ENCODE results near the gene PKD2L1.

PKD2L1 gene

GRCh38 chr10:100356067-100357017 is 26.3 kb upstream of the PKD2L1 start:
- DNase-seq (ENCODE audit: low read depth in 2 of 2) = no peak

GRCh38 chr10:100355086-100355485 is 25.1 kb upstream of the PKD2L1 start:
- DNase-seq (ENCODE audit: low read depth in 2 of 2) = no peak

- DNase-seq (ENCODE audit: low read depth in 2 of 2) = no peak
These were observed 23.9 kb upstream of the PKD2L1 start for GRCh38 chr10:100353770-100354485.

GRCh38 chr10:100350914-100351485 is 21.0 kb upstream of the PKD2L1 start:
- no peak for DNase-seq (ENCODE audit: low read depth in 2 of 2)

GRCh38 chr10:100349672-100350071 is 19.6 kb upstream of the PKD2L1 start:
- no peak for DNase-seq (ENCODE audit: low read depth in 2 of 2)

GRCh38 chr10:100349087-100349486 is 19.1 kb upstream of the PKD2L1 start:
- DNase-seq (ENCODE audit: low read depth in 2 of 2) = no peak

- DNase-seq (ENCODE audit: low read depth in 2 of 2) = no peak
These were observed 18.4 kb upstream of the PKD2L1 start for GRCh38 chr10:100348389-100348927.

GRCh38 chr10:100347568-100348195 is 17.7 kb upstream of the PKD2L1 start:
- DNase-seq (ENCODE audit: low read depth in 2 of 2) = no peak

GRCh38 chr10:100346765-100347567 is 16.9 kb upstream of the PKD2L1 start, which contains the start of gene SCD:
TSS of gene SCD (plus strand) at chr10:100347233. CDS start at chr10:100347505, 272 bp downstream.
- peak; percentile 83 to 84 for DNase-seq (ENCODE audit: low read depth in 2 of 2)

- peak; percentile 61 to 72 for DNase-seq (ENCODE audit: low read depth in 2 of 2)
These were observed 16.3 kb upstream of the PKD2L1 start for GRCh38 chr10:100346351-100346764.

- no peak for DNase-seq (ENCODE audit: low read depth in 2 of 2)
These were observed 15.7 kb upstream of the PKD2L1 start for GRCh38 chr10:100345570-100346330.

- DNase-seq (ENCODE audit: low read depth in 2 of 2) = no peak
These were observed 14.3 kb upstream of the PKD2L1 start for GRCh38 chr10:100344241-100344788.

- no peak for DNase-seq (ENCODE audit: low read depth in 2 of 2)
These were observed 12.6 kb upstream of the PKD2L1 start for GRCh38 chr10:100342627-100342972.

GRCh38 chr10:100341953-100342626 is 12.1 kb upstream of the PKD2L1 start:
- DNase-seq (ENCODE audit: low read depth in 2 of 2) = peak; percentile 13 to 38

GRCh38 chr10:100340948-100341847 is 11.2 kb upstream of the PKD2L1 start:
- no peak for DNase-seq (ENCODE audit: low read depth in 2 of 2)

- no peak for DNase-seq (ENCODE audit: low read depth in 2 of 2)
These were observed 9.2 kb upstream of the PKD2L1 start for GRCh38 chr10:100339236-100339635.

- peak; percentile 58 to 71 for DNase-seq (ENCODE audit: low read depth in 2 of 2)
These were observed 8.5 kb upstream of the PKD2L1 start for GRCh38 chr10:100338434-100339036.

GRCh38 chr10:100334762-100335161 is 4.7 kb upstream of the PKD2L1 start:
- DNase-seq (ENCODE audit: low read depth in 2 of 2) = no peak

All from stimulated activated CD4-positive, alpha-beta T cell treated with anti-CD3 and anti-CD28 coated beads, Interleukin-15, amount 100 ng/mL, for 48 hours (primary cell).